Measurements from ENCODE around the gene CASD1.
A peak's percentile ranks its signal among the peaks of the same experiment; 100 is the strongest.

CASD1 gene

GRCh38 chr7:94509264-94509886 lies at the start of gene CASD1:
CASD1 (plus strand) TSS chr7:94509809; CDS start chr7:94510085, 276 bp downstream.
- DNase-seq (ENCODE audit: low spot score) = peak; percentile 58

- DNase-seq (ENCODE audit: low spot score) = no peak
Observed at GRCh38 chr7:94466516-94466915, 43.1 kb upstream of the CASD1 start.

GRCh38 chr7:94471604-94472003 lies 38.0 kb upstream of the CASD1 start:
- DNase-seq (ENCODE audit: low spot score) = no peak

GRCh38 chr7:94472608-94473007 lies 37.0 kb upstream of the CASD1 start:
- DNase-seq (ENCODE audit: low spot score) = no peak

GRCh38 chr7:94476251-94476840 lies 33.3 kb upstream of the CASD1 start:
- DNase-seq (ENCODE audit: low spot score) = no peak

- no peak for DNase-seq (ENCODE audit: low spot score)
Observed at GRCh38 chr7:94477878-94478277, 31.7 kb upstream of the CASD1 start.

- no peak for DNase-seq (ENCODE audit: low spot score)
Observed at GRCh38 chr7:94478648-94479214, 30.9 kb upstream of the CASD1 start.

GRCh38 chr7:94481279-94481678 lies 28.3 kb upstream of the CASD1 start:
- DNase-seq (ENCODE audit: low spot score) = no peak

GRCh38 chr7:94482796-94483195 lies 26.8 kb upstream of the CASD1 start:
- no peak for DNase-seq (ENCODE audit: low spot score)

GRCh38 chr7:94483843-94484242 lies 25.8 kb upstream of the CASD1 start:
- no peak for DNase-seq (ENCODE audit: low spot score)

- no peak for DNase-seq (ENCODE audit: low spot score)
Observed at GRCh38 chr7:94486216-94486615, 23.4 kb upstream of the CASD1 start.

GRCh38 chr7:94491410-94491809 lies 18.2 kb upstream of the CASD1 start:
- DNase-seq (ENCODE audit: low spot score) = no peak

GRCh38 chr7:94492601-94493000 lies 17.0 kb upstream of the CASD1 start:
- DNase-seq (ENCODE audit: low spot score) = no peak

- no peak for DNase-seq (ENCODE audit: low spot score)
Observed at GRCh38 chr7:94497874-94498670, 11.5 kb upstream of the CASD1 start.

- no peak for DNase-seq (ENCODE audit: low spot score)
Observed at GRCh38 chr7:94498918-94499317, 10.7 kb upstream of the CASD1 start.

GRCh38 chr7:94507462-94507861 lies 2.1 kb upstream of the CASD1 start:
- no peak for DNase-seq (ENCODE audit: low spot score)

GRCh38 chr7:94507962-94508361 lies 1.6 kb upstream of the CASD1 start:
- DNase-seq (ENCODE audit: low spot score) = no peak

- DNase-seq (ENCODE audit: low spot score) = peak; percentile 83
Observed at GRCh38 chr7:94509887-94510581, 425 bp downstream of the CASD1 start.

GRCh38 chr7:94510582-94511496 lies 1.2 kb downstream of the CASD1 start:
- peak; percentile 47 for DNase-seq (ENCODE audit: low spot score)

- peak; percentile 67 for DNase-seq (ENCODE audit: low spot score)
Observed at GRCh38 chr7:94511718-94512117, 2.1 kb downstream of the CASD1 start.

Measured in LoVo (cell line).